HepG2 (cell line): Measurements from ENCODE around the gene P2RY6. TPM values are rescaled to one million over a fixed set of nuclear protein-coding genes. Genes with fewer than 3 reads are reported as not detected.

Source experiments
- ARHGAP35 ChIP-seq: sonication (generic); formaldehyde crosslinking; IDR thresholded peaks from 2 replicates; pipeline ENCODE4 v1.9.0; 2022; ENCODE audit warnings: mild to moderate bottlenecking, inconsistent platforms, moderate library complexity, missing genetic modification reagents, borderline replicate concordance
- CEBPG ChIP-seq: IDR thresholded peaks from 2 replicates; pipeline ENCODE4 v1.6.1; 2016
- FIP1L1 ChIP-seq: fragments of 200-400 bp; formaldehyde crosslinking; IDR thresholded peaks from 2 replicates; pipeline ENCODE4 v1.6.1; 2018; ENCODE audit warnings: low read depth, mild to moderate bottlenecking, low read length, moderate library complexity, borderline replicate concordance; ENCODE audit not compliant: insufficient read depth
- FOXO1 ChIP-seq: sonication (generic); formaldehyde crosslinking; IDR thresholded peaks from 2 replicates; pipeline ENCODE4 v1.4.0; 2020; ENCODE audit warnings: missing genetic modification reagents
- GLI4 ChIP-seq: sonication (generic); formaldehyde crosslinking; IDR thresholded peaks from 2 replicates; pipeline ENCODE4 v1.5.1; 2020; ENCODE audit warnings: missing genetic modification reagents, mild to moderate bottlenecking, moderate library complexity, borderline replicate concordance
- HDAC2 ChIP-seq: sonication (generic); formaldehyde crosslinking; IDR thresholded peaks from 2 replicates; pipeline ENCODE4 v1.4.0; 2020; ENCODE audit warnings: missing genetic modification reagents
- HNRNPUL1 ChIP-seq: fragments of 200-400 bp; formaldehyde crosslinking; IDR thresholded peaks from 2 replicates; pipeline ENCODE4 v1.6.1; 2017; ENCODE audit warnings: low read depth, mild to moderate bottlenecking, low read length, moderate library complexity
- HOMEZ ChIP-seq: IDR thresholded peaks from 2 replicates; pipeline ENCODE4 v1.6.1; 2016; ENCODE audit warnings: low read depth
- HOXA3 ChIP-seq: sonication (generic); formaldehyde crosslinking; IDR thresholded peaks from 2 replicates; pipeline ENCODE4 v1.5.0; 2020; ENCODE audit warnings: missing genetic modification reagents
- NCOA5 ChIP-seq: sonication (generic); formaldehyde crosslinking; IDR thresholded peaks from 2 replicates; pipeline ENCODE4 v1.4.0; 2020; ENCODE audit warnings: missing genetic modification reagents
- NFE2 ChIP-seq: sonication (generic); formaldehyde crosslinking; IDR thresholded peaks from 2 replicates; pipeline ENCODE4 v1.4.0; 2020; ENCODE audit warnings: missing genetic modification reagents
- NR2F1 ChIP-seq, 2 experiments: fragments of 450-650 bp in 1 of 2; formaldehyde crosslinking in 1 of 2; IDR thresholded peaks; 2 replicates each; pipeline versions ENCODE4 v1.5.0 to v1.6.1; 2016 to 2020; ENCODE audit warnings: mild to moderate bottlenecking in 1 of 2, missing compliant biosample characterization in 1 of 2, missing genetic modification reagents in 1 of 2, moderate library complexity in 1 of 2
- PAX8 ChIP-seq: sonication (generic); formaldehyde crosslinking; IDR thresholded peaks from 2 replicates; pipeline ENCODE4 v1.8.0; 2022; ENCODE audit warnings: mild to moderate bottlenecking, missing genetic modification reagents, borderline replicate concordance
- POLR2AphosphoS2 ChIP-seq: IDR thresholded peaks from 2 replicates; pipeline ENCODE4 v1.6.1; 2011; ENCODE audit warnings: low read depth, low read length, improper control_type of control experiment
- SMARCE1 ChIP-seq: fragments of 450-650 bp; IDR thresholded peaks from 2 replicates; pipeline ENCODE4 v1.6.1; 2017; ENCODE audit warnings: borderline replicate concordance
- SP140L ChIP-seq: sonication (generic); formaldehyde crosslinking; IDR thresholded peaks from 2 replicates; pipeline ENCODE4 v1.4.0; 2020; ENCODE audit warnings: missing genetic modification reagents, borderline replicate concordance
- TBX3 ChIP-seq: fragments of 450-650 bp; IDR thresholded peaks from 2 replicates; pipeline ENCODE4 v1.6.1; 2017; ENCODE audit warnings: antibody characterized with exemption, mild to moderate bottlenecking, inconsistent platforms, borderline replicate concordance
- UBTF ChIP-seq: sonication (generic); formaldehyde crosslinking; IDR thresholded peaks from 2 replicates; pipeline ENCODE4 v1.4.0; 2020; ENCODE audit warnings: mild to moderate bottlenecking, missing genetic modification reagents
- ZNF225 ChIP-seq: sonication (generic); formaldehyde crosslinking; IDR thresholded peaks from 2 replicates; pipeline ENCODE4 v1.4.0; 2020; ENCODE audit warnings: mild to moderate bottlenecking, missing genetic modification reagents
- ZNF414 ChIP-seq: sonication (generic); formaldehyde crosslinking; IDR thresholded peaks from 2 replicates; pipeline ENCODE4 v1.5.0; 2020; ENCODE audit warnings: missing genetic modification reagents
- ZNF543 ChIP-seq: sonication (generic); formaldehyde crosslinking; IDR thresholded peaks from 2 replicates; pipeline ENCODE4 v1.4.0; 2020; ENCODE audit warnings: mild to moderate bottlenecking, missing genetic modification reagents
- ZNF597 ChIP-seq: sonication (generic); formaldehyde crosslinking; IDR thresholded peaks from 2 replicates; pipeline ENCODE4 v1.5.0; 2020; ENCODE audit warnings: missing genetic modification reagents
- ZNF605 ChIP-seq: sonication (generic); formaldehyde crosslinking; IDR thresholded peaks from 2 replicates; pipeline ENCODE4 v1.8.0; 2022; ENCODE audit warnings: mild to moderate bottlenecking, missing genetic modification reagents
- ZNF615 ChIP-seq: sonication (generic); formaldehyde crosslinking; IDR thresholded peaks from 2 replicates; pipeline ENCODE4 v1.5.0; 2020; ENCODE audit warnings: mild to moderate bottlenecking, missing genetic modification reagents, borderline replicate concordance
- polyA plus RNA-seq, 8 experiments: library from polyadenylated mRNA; depleted of rRNA in 3 of 8; stranded (reverse) in 7 of 8; unstranded in 1 of 8; fragments of >200 nt; fragmentation: Illumina TruSeq in 4 of 8; extraction: Trizol in 4 of 8; gene quantifications; 2 replicates each; pipeline versions ENCODE4 v1.2.1 to v1.2.3, GENCODE V29; 2011 to 2016; ENCODE audit warnings: low read depth in 4 of 8, missing spikeins in 1 of 8, mixed read lengths in 1 of 8; ENCODE audit not compliant: insufficient read depth in 1 of 8
- total RNA-seq, 5 experiments: library from RNA; depleted of rRNA; stranded (reverse); fragments of >200 nt; fragmentation: Illumina TruSeq; extraction: Trizol; gene quantifications; 2 replicates each; pipeline ENCODE4 v1.2.3, GENCODE V29; 2016; ENCODE audit warnings: low read depth in 1 of 5

The P2RY6 gene
- total and polyA plus RNA-seq, 2 of the 13 experiments (the other 11 are each of a cell fraction or from before 2014, with no cell fraction given) = 0.09 to 0.29 TPM

GRCh38 chr11:73288873-73289707 is 17.0 kb downstream of the P2RY6 start (continued):
- TF ChIP-seq UBTF (CRISPR knock-in tag) (no peak), CEBPG (CRISPR knock-in tag) (peak; percentile 7; the same call in 1 of the 2 replicates), NCOA5 (CRISPR knock-in tag) (no peak), TBX3 (peak; percentile 29; the same call in 1 of the 2 replicates), ZNF225 (no peak), GLI4 (CRISPR knock-in tag) (no peak), HNRNPUL1 (no peak), FOXO1 (no peak), ZNF414 (CRISPR knock-in tag) (no peak), FIP1L1 (no peak), HDAC2 (CRISPR knock-in tag) (0 out of 2 replicates have a peak, but pooled peaks have one; percentile 12), ZNF605 (CRISPR knock-in tag) (no peak), HOMEZ (CRISPR knock-in tag) (no peak), POLR2AphosphoS2 (no peak), NFE2 (CRISPR knock-in tag) (no peak), NR2F1 (CRISPR knock-in tag; IDR thresholded peaks at IDR 0.05) (0 out of 4 replicates have a peak, but pooled peaks of 1 of the 2 experiments have one; percentile 18), PAX8 (CRISPR knock-in tag) (0 out of 2 replicates have a peak, but pooled peaks have one; percentile 37), ZNF543 (CRISPR knock-in tag) (no peak), HOXA3 (CRISPR knock-in tag) (peak; percentile 25; the same call in 1 of the 2 replicates), ZNF597 (CRISPR knock-in tag) (no peak), SP140L (CRISPR knock-in tag) (no peak), ARHGAP35 (CRISPR knock-in tag) (no peak; the same call in 1 of the 2 replicates), ZNF615 (CRISPR knock-in tag) (no peak), SMARCE1 (no peak)
